ENCODE measurements around the gene TTC22. TPM values are rescaled to one million over a fixed set of nuclear protein-coding genes. Genes with fewer than 3 reads are reported as not detected.
A peak's percentile ranks its signal among the peaks of the same experiment; 100 is the strongest.

The TTC22 gene
- total RNA-seq, 1 experiment from 2014 or later, result 17.2 TPM

GRCh38 chr1:54766726-54767125 is 34.4 kb downstream of the TTC22 start:
- TF ChIP-seq CTCF (IDR thresholded peaks at IDR 0.05; ENCODE audit: unreplicated experiment), result no peak
- H3K9me3 Mint-ChIP-seq (ENCODE audit: low read depth, unreplicated experiment), result no peaks in the 10 kb centered on the region
- H3K27me3 Mint-ChIP-seq (ENCODE audit: unreplicated experiment), result no peaks in the 10 kb centered on the region
- intact Hi-C loops (cut with micrococcal nuclease; ENCODE audit: unreplicated experiment), result no loop called here
- H3K36me3 Mint-ChIP-seq (ENCODE audit: insufficient read depth, unreplicated experiment), result peaks cover 17% of the 10 kb centered on the region
- BruUV-seq (replicated peaks), result no TSS peak
- H3K27ac Mint-ChIP-seq (ENCODE audit: unreplicated experiment), result no peak overlapping the region
- no peak overlapping the region for H3K4me3 Mint-ChIP-seq (ENCODE audit: low read depth, unreplicated experiment)
- CTCF ChIA-PET, result interaction anchor here (1.5 kb wide), 1 partner anchor 34 kb away, joined by 9 read pairs; the partner anchor contains the start of gene TTC22
- DNase-seq, result no peak
- peaks cover 17% of the 10 kb centered on the region for H3K4me1 Mint-ChIP-seq (ENCODE audit: low read depth, unreplicated experiment)

- H3K27me3 Mint-ChIP-seq (ENCODE audit: unreplicated experiment), result no peaks in the 10 kb centered on the region
- H3K9me3 Mint-ChIP-seq (ENCODE audit: low read depth, unreplicated experiment), result no peaks in the 10 kb centered on the region
- H3K4me1 Mint-ChIP-seq (ENCODE audit: low read depth, unreplicated experiment), result peaks cover 17% of the 10 kb centered on the region
- peak overlapping the region; percentile 91 for H3K4me3 Mint-ChIP-seq (ENCODE audit: low read depth, unreplicated experiment)
- TF ChIP-seq CTCF (IDR thresholded peaks at IDR 0.05; ENCODE audit: unreplicated experiment), result no peak
- DNase-seq, result no peak
- peaks cover 17% of the 10 kb centered on the region for H3K36me3 Mint-ChIP-seq (ENCODE audit: insufficient read depth, unreplicated experiment)
- CTCF ChIA-PET, result interaction anchor here (0.8 kb wide), 1 partner anchor 36 kb away, joined by 4 read pairs; the partner anchor contains the start of gene TTC22
- intact Hi-C loops (cut with micrococcal nuclease; ENCODE audit: unreplicated experiment), result loop anchor here (5.0 kb wide), 1 partner anchor 32 kb away; no protein-coding TSS in a partner anchor
- peak overlapping the region; percentile 93 for H3K27ac Mint-ChIP-seq (ENCODE audit: unreplicated experiment)
- BruUV-seq (replicated peaks), result no TSS peak
Observed at GRCh38 chr1:54764922-54765561, 36.1 kb downstream of the TTC22 start.

GRCh38 chr1:54764133-54764921 is 36.8 kb downstream of the TTC22 start, which contains the start of gene PARS2:
PARS2 (minus strand) TSS chr1:54764523; CDS start chr1:54759161, 5,362 bp downstream.
- no peaks in the 10 kb centered on the region for H3K27me3 Mint-ChIP-seq (ENCODE audit: unreplicated experiment)
- no peaks in the 10 kb centered on the region for H3K9me3 Mint-ChIP-seq (ENCODE audit: low read depth, unreplicated experiment)
- intact Hi-C loops (cut with micrococcal nuclease; ENCODE audit: unreplicated experiment), result loop anchor here (5.0 kb wide), 1 partner anchor 33 kb away; no protein-coding TSS in a partner anchor
- peaks cover 17% of the 10 kb centered on the region for H3K36me3 Mint-ChIP-seq (ENCODE audit: insufficient read depth, unreplicated experiment)
- H3K4me3 Mint-ChIP-seq (ENCODE audit: low read depth, unreplicated experiment), result peak within 1 kb of the TSS; percentile 91
- peak within 1 kb of the TSS; percentile 93 for H3K27ac Mint-ChIP-seq (ENCODE audit: unreplicated experiment)
- DNase-seq, result peak; percentile 97
- no peak for TF ChIP-seq CTCF (IDR thresholded peaks at IDR 0.05; ENCODE audit: unreplicated experiment)
- no TSS peak for BruUV-seq (replicated peaks)
- H3K4me1 Mint-ChIP-seq (ENCODE audit: low read depth, unreplicated experiment), result peaks cover 17% of the 10 kb centered on the region
- CTCF ChIA-PET, result interaction anchor here (0.8 kb wide), 1 partner anchor 37 kb away, joined by 4 read pairs; the partner anchor contains the start of gene TTC22

GRCh38 chr1:54763816-54764132 is 37.3 kb downstream of the TTC22 start:
- TF ChIP-seq CTCF (IDR thresholded peaks at IDR 0.05; ENCODE audit: unreplicated experiment), result no peak
- CTCF ChIA-PET, result no interaction called here
- TSS peak; percentile 91 for BruUV-seq (replicated peaks)
- DNase-seq, result peak; percentile 6
- Mint-ChIP-seq H3K4me1 (ENCODE audit: low read depth, unreplicated experiment) (peaks cover 17% of the 10 kb centered on the region), H3K36me3 (ENCODE audit: insufficient read depth, unreplicated experiment) (peaks cover 17% of the 10 kb centered on the region), H3K4me3 (ENCODE audit: low read depth, unreplicated experiment) (peak overlapping the region; percentile 91), H3K9me3 (ENCODE audit: low read depth, unreplicated experiment) (no peaks in the 10 kb centered on the region), H3K27me3 (ENCODE audit: unreplicated experiment) (no peaks in the 10 kb centered on the region), H3K27ac (ENCODE audit: unreplicated experiment) (peak overlapping the region; percentile 93)
- intact Hi-C loops (cut with micrococcal nuclease; ENCODE audit: unreplicated experiment), result loop anchor here (5.0 kb wide), 1 partner anchor 34 kb away; no protein-coding TSS in a partner anchor

Measured in Calu3 (cell line).